Suppressor macrophage (primary cell): Measurements from ENCODE around the gene CEP95.
"Not testable (repeated sequence)": the region's sequence is repeated elsewhere in the genome, so short reads cannot be mapped to it uniquely, and the experiment has no call there.

Source experiments
- DNase-seq, 4 experiments: peaks; one replicate each; pipeline ENCODE4 v3.0.0-alpha.2; 2020 to 2022

The CEP95 gene

DNA sequence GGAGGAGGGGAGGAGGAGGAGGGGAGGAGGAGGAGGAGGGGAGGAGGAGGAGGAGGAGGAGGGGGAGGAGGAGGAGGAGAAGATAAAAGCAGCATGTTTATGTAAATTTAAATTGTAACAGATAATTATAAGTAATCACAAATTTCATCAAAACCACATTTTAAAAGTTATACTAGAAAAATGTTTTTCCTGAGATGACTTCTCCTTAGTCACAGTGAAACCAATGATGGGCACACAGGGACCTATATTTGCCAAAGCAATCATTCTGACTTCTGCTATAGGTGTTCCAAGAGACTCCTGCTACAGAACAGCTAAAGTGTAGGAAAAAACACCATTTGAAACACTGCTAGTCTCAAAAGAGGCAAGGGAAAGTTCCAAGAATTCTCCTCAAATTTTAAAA lies 66.4 kb downstream of the CEP95 start:
- peak in 1 of 4 experiments; percentile 3 for DNase-seq

- DNase-seq, result no peak
Observed at GRCh38 chr17:64574646-64575045, 67.9 kb downstream of the CEP95 start.

DNA sequence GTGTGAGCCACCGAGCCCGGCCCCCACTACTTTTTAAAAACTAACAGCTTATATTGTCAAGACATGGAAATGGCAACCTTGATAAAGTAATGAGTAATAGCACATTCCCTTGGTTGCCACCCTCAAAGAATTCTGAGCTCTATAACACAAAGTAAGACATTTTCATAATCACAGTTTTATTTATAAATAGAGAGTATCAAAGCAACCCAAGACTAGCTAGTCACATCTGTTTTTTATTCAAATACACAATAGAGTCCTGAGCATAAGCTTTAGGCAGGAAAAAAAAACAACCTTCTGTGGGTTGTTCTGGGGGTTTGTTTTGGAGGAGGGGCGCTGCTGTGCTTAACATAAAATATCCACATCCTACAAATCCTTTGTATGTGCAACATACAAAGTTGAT lies 68.7 kb downstream of the CEP95 start:
- no peak for DNase-seq

DNA sequence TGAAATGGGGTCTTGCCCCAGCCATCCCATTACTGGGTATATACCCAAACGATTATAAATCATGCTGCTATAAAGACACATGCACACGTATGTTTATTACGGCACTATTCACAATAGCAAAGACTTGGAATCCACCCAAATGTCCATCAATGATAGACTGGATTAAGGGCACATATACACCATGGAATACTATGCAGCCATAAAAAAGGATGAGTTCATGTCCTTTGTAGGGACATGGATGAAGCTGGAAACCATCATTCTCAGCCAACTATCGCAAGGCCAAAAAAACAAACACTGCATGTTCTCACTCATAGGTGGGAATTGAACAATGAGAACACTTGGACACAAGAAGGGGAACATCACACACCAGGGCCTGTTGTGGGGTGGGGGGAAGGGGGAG lies 70.2 kb downstream of the CEP95 start:
- DNase-seq, result not testable (repeated sequence)

- peak in 3 of 4 experiments; percentile 7 to 61 (median 50) for DNase-seq
Observed at GRCh38 chr17:64579917-64580316, 73.1 kb downstream of the CEP95 start.

DNA sequence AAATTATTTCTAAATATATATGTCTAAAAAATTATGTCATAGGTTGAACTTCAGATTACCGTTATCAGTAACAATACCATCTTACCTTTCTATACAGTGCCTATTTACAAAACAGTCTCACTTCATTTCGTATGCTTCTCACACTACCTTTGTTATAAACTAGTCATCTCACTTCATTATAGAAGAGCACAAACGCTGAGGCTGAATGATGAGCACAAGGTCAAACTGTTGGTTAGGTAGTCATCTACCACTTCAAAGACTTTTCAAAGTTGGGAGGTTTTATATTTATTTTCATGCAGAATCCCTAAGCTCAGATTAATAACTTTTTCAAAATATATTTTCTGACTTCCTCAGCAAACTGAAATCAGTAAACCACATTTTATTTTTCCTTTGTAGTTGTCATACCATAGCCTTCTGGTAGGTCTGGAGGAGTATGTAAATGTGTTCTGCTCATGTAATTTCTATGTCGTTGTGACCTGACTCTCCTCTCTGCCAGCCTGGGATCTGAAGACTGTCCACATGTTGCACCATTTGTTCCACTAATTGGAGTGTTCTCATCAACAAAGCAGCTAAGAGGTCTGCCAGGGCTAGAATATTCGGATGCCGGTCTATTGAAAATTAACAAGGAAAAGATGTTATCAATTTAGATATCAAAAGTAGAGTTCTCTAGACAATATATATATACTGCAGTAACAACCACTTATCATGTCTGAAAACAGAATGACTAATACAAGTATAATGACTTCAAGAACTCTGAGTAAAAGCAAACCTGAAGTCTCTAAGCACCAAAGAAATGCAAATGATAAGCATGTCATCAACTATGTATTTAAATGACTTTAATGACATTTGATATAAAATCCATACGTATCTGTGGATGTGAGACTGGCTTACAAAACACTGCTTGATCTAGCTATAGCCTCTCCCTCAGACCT lies 73.9 kb downstream of the CEP95 start:
- no peak for DNase-seq

DNA sequence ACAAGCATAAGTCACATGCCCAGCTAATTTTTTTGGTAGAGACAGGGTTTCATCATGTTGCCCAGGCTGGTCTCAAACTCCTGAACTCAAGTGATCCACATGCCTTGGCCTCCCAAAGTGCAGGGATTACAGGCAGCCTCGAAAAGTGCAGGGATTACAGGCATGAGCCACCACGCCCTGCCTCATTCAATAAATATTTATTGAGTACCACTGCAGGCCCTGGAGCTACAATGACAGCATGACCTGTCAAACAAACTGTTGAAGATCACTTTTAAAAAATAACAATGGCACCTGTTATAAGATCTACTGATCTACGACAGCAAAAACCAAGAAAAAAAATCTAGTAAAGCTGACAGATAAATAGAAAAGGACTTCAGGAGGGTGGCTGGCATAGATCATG lies 76.3 kb downstream of the CEP95 start:
- no peak for DNase-seq

GRCh38 chr17:64585146-64585545 lies 78.4 kb downstream of the CEP95 start:
- no peak for DNase-seq
